LoVo (cell line): ENCODE results near the gene RAP1A.
"Not testable (repeated sequence)": the region's sequence is repeated elsewhere in the genome, so short reads cannot be mapped to it uniquely, and the experiment has no call there.

Source experiments
- DNase-seq: peaks from one replicate; pipeline ENCODE4 v3.0.0-alpha.2; 2016; ENCODE audit warnings: low spot score

RAP1A gene

GRCh38 chr1:111598544-111598943 is 21.0 kb upstream of the RAP1A start:
- no peak for DNase-seq

DNA sequence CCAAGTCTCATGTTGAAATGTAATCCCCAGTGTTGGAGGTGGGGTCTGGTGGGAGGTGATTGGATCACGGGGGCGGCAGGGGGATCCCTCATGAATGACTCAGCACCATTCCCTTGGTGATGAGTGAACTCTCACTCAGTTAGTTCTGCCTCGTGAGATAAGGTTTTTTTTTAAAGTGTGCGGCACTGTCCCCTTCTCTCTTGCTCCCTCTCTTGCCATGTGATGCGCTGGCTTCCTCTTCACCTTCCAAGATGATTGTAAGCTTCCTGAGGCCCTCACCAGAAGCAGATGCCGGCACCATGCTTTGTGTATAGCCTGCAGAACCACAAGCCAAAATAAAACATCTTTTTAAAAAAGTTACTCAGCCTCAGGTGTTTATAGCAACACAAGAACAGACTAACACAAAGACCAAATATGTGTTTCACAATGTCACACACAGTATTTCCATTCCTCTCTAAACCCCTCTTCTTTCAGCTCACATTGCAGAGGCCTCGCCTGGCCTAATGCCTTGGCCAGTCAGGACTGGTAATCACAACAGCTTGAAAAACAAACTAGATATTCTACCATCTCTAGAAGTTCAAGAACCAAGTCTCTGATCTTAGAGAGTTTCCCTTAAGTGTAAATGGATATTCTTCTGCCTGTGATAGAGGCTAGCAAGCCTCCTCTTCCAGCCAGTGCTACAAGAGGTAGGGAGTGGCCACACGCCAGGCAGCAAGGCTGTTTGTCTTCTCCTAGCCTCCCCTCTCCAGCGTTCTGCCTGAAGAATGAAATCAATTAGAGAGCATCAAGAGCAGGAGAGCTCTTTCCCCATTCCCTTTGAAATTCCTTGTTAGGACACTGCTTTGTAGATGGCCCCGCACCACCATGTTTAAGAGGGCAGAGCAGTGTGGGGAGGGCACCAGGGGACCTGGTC is 19.6 kb upstream of the RAP1A start:
- DNase-seq, result no peak

DNA sequence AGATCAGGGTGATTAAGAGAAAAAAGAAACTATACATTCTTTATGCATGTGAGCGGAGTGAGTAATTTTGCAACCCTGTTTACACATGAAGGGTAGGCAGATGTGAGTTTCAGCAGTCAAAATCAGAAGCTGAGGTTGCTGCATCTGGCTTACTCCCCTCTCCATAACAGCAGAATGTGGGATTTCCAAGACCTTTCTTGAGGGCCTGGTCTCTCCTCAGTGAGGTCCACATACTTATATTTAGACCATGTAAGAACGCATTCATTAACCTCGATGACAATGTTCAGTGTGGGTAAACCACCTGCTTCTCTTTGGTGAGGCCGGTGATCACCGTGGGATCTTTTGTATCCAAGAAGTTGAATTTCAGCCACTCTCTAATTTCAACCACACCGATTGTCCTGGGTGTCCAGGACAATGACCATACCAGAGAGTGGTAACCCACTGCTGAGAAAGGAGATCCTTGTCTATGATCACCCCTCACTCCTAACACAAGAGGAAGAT is 18.7 kb upstream of the RAP1A start:
- no peak for DNase-seq

- no peak for DNase-seq
Observed at GRCh38 chr1:111602302-111602701, 17.3 kb upstream of the RAP1A start.

GRCh38 chr1:111602974-111603373 is 16.6 kb upstream of the RAP1A start:
- DNase-seq, result no peak

- DNase-seq, result no peak
Observed at GRCh38 chr1:111603979-111604378, 15.6 kb upstream of the RAP1A start.

GRCh38 chr1:111604931-111605330 is 14.7 kb upstream of the RAP1A start:
- DNase-seq, result no peak

GRCh38 chr1:111605576-111605975 is 14.0 kb upstream of the RAP1A start:
- DNase-seq, result no peak

DNA sequence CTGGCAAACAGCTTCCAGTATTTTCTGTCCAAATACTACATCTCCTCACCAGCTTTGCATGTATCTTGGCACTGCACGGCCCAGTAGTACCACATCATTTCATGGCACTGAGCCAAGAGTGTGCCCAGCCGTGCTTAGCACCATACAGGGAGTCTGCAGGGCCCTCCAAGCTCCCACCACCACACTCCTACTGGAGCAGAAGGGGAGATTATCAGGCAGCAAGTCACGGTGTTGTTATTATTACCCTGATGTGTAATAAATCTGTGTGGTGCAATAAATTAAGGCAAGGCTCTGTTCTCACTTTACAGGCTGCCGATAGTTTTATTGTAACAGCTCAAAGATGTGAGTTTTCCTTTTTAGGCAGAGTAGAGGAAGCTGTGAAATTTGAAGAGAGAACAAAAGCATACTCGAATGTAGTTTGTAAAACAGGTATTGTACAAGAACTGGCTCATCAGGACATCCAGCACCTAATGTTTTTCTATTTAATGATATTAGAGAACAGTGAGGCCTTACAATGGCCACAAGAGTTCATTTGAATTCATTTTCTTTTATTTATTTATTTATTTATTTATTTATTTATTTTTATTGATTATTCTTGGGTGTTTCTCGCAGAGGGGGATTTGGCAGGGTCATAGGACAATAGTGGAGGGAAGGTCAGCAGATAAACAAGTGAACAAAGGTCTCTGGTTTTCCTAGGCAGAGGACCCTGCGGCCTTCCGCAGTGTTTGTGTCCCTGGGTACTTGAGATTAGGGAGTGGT is 13.0 kb upstream of the RAP1A start:
- not testable (repeated sequence) for DNase-seq

DNA sequence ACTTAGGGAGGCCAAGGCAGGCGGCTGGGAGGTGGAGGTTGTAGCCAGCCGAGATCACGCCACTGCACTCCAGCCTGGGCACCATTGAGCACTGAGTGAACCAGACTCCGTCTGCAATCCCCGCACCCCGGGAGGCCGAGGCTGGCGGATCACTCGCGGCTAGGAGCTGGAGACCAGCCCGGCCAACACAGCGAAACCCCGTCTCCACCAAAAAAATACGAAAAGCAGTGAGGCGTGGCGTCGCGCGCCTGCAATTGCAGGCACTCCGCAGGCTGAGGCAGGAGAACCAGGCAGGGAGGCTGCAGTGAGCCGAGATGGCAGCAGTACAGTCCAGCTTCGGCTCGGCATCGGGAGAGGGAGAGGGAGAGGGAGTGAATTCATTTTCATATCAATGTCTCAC is 11.1 kb upstream of the RAP1A start:
- not testable (repeated sequence) for DNase-seq

DNA sequence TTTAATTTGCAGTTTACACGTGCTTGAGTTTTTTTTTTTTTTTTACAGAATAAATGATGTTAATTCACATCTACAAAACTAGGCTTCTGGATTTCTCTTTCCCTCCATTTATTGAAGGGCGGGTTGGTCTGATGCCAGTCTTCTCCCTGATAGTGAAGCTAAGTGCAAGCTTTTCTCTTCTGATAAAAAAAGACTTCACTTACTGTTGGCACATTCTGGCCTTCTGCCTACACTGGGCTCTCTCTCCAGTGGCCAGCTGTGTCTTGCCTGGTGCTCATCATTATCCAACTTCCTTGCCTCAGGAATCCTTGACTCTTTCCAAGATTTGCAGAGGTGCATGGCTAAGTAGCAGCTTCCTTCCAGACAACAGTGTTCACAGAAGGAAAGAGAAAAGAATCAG is 7.6 kb upstream of the RAP1A start:
- DNase-seq, result no peak

GRCh38 chr1:111615870-111616715 is 3.5 kb upstream of the RAP1A start:
- no peak for DNase-seq

DNA sequence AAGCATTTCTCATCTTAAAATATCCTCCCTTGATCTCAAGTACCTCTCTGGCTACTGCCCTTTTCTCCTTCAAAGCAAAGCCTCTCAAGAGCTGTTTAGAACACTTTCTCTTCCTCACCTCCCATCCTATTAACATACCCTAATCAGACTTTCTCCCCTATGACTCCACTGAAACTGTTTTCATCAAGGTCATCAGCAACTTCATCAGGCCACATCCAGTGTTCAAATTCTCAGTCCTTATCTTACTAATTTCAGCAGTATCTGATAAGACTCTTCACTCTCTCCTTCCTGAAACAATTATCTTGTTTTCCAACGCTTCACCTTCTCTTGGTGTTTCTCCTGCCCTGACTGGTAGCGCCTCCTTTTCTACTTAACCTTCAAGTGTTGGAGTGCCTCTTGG is 1.5 kb upstream of the RAP1A start:
- no peak for DNase-seq

- DNase-seq, result no peak
Observed at GRCh38 chr1:111618961-111619634, 491 bp upstream of the RAP1A start.

- no peak for DNase-seq
Observed at GRCh38 chr1:111620441-111620971, 917 bp downstream of the RAP1A start.

DNA sequence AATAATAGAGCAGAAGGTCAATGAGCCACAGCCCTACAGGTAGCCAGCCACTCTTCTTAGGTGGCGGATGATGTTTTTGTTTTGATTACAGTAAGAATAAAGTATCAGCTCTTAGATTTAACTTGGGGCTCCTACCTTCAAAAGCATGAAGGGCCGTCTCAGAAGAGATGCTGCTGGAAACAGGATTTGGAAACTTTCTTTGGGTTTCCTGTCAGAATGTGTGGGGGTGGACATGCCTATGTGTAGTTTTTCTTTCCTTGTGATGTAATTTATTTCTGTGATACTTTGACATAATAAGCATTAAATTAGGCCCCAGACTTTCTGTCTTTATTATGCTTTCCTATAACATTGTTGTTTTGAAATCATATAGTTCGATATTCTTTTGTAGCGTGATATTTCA is 1.5 kb downstream of the RAP1A start:
- no peak for DNase-seq

- DNase-seq, result no peak
Observed at GRCh38 chr1:111622166-111622565, 2.6 kb downstream of the RAP1A start.

GRCh38 chr1:111624382-111624781 is 4.8 kb downstream of the RAP1A start:
- no peak for DNase-seq

- no peak for DNase-seq
Observed at GRCh38 chr1:111625276-111625675, 5.7 kb downstream of the RAP1A start.

- DNase-seq, result no peak
Observed at GRCh38 chr1:111628153-111628552, 8.6 kb downstream of the RAP1A start.
